ENCODE data around the gene C1QL4.

C1QL4 gene

GRCh38 chr12:49305762-49306510 is 31.1 kb downstream of the C1QL4 start:
- no peak for DNase-seq (ENCODE audit: low read depth in 2 of 2, low spot score in 1 of 2)

DNA sequence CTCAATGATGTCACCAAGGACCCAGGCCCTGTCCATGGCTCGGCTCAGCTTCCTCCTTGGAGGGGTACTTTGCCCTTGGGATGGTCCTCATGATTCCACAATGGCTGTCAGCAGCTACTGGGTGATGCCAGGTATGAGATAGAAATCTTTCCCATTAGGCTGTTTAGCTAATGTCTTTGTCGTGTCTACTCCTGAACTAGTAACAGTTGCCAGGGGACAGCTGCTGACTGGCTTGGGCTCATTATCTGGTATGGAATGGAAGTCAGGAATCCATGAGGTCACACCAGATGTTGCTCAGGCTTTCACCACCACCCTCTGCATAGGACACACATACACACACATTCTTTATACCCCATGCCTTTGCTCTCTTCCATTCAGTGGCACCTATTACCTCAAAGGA is 32.8 kb downstream of the C1QL4 start:
- DNase-seq (ENCODE audit: low read depth in 2 of 2, low spot score in 1 of 2): no peak

GRCh38 chr12:49301760-49302159 is 35.2 kb downstream of the C1QL4 start:
- DNase-seq (ENCODE audit: low read depth in 2 of 2, low spot score in 1 of 2): no peak

GRCh38 chr12:49298160-49298559 is 38.8 kb downstream of the C1QL4 start:
- no peak for DNase-seq (ENCODE audit: low read depth in 2 of 2, low spot score in 1 of 2)

DNA sequence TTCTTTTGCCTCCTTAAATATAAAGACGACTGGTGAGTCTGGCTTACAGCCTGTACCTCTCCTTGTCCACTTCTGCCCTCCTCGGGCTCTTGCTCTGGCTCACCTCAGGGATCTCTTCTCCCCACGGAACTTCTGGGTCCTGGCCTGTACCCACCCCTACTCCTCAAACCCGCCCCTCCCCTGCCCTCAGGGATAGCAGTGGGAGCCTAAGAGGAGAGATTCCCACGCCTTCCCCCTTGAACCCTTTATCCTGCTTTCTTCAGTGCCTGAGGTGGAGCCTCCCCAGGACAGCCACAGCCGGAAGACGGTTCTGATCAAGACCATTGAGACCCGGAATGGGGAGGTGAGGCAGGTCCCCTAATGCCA is 39.3 kb downstream of the C1QL4 start:
- DNase-seq (ENCODE audit: low read depth in 2 of 2, low spot score in 1 of 2): no peak

- DNase-seq (ENCODE audit: low read depth in 2 of 2, low spot score in 1 of 2): no peak
Observed at GRCh38 chr12:49296836-49297694, 39.9 kb downstream of the C1QL4 start.

- DNase-seq (ENCODE audit: low read depth in 2 of 2, low spot score in 1 of 2): peak; percentile 27 to 33
Observed at GRCh38 chr12:49296034-49296835, 40.8 kb downstream of the C1QL4 start.

- no peak for DNase-seq (ENCODE audit: low read depth in 2 of 2, low spot score in 1 of 2)
Observed at GRCh38 chr12:49295082-49295936, 41.7 kb downstream of the C1QL4 start, which contains the start of gene PRPH. Gene PRPH, plus strand, starts transcription at chr12:49295147. Its CDS starts 54 bp downstream, at chr12:49295201.

- DNase-seq (ENCODE audit: low read depth in 2 of 2, low spot score in 1 of 2): no peak
Observed at GRCh38 chr12:49294804-49295081, 42.2 kb downstream of the C1QL4 start.

DNA sequence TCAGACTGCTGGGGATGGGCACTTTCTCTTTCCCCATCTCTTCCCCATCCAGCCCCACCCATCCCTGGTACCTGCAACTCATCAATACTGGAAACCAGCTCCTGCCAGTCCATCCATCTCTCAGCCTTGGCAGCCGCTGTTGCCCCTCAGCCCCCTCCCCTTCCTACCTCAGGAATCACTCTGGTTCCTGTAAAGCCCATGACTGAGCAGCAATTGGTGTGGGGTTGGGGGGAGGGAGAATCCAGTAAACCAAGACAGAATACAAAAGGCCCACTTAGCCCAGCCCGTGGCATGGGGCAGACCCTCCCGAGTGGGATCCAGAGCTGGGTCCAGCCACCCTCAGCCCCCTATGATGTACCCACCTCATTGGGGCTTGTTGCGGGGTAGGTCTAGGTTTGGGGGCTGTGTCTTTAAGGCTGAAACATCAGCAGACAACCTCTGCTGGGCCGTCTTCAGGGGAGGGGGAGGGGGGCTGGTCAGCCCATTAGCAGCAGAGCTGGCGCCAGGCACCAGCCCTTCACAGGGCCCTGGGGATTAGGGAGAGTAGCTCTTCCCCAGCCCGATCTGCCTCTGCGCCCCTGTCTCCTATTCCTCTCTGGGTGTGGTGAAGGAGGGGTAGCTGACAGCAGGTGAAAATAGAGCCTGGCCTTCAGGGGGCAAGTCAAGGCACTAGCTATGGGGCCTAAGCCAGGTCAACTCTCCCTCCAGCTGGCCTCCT is 42.7 kb downstream of the C1QL4 start:
- no peak for DNase-seq (ENCODE audit: low read depth in 2 of 2, low spot score in 1 of 2)

DNA sequence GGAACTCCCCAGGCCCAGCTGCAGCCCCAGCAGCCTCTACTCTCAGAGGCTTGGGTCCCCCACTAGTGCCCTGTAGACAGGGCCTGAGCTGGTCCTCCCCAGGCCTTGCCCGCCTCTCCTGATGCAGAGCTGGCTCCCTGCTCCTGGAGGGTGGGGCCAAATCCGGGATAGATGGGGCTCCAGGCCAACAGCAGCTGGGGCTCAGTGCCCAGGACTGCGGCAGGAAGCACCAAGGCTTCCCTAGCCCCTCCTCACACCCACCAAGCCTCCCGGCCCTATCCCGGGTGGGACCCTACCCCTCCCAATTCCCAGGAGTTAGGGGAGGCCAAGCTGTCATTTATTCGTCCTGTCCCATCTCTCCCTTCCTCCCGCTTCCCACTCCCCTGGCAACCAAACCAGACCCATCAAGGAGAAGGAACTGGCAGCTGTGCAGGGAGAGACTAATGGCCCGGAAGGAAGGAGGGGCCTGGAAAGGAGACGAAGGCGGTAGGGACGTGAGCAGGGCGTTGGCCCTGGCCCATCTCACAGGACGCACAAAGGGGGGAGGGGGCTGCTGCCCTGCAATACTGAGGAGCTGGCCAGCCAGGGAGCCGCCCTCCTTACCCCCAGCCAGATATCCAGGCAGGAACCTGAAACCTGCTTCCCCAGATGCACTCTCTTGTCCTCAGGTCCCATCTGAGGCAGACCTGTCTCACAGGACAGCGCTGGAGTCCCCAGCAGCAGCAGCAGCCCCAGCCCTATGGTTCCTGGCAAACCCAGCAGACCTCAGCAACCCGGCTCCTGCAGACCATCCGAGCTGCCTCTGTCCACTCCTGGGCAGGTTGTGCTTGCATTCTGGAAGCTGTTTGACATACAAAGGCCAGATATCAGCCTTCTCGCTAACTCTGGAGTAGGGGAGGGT is 43.7 kb downstream of the C1QL4 start:
- DNase-seq (ENCODE audit: low read depth in 2 of 2, low spot score in 1 of 2): no peak

GRCh38 chr12:49292729-49293055 is 44.3 kb downstream of the C1QL4 start:
- DNase-seq (ENCODE audit: low read depth in 2 of 2, low spot score in 1 of 2): no peak

DNA sequence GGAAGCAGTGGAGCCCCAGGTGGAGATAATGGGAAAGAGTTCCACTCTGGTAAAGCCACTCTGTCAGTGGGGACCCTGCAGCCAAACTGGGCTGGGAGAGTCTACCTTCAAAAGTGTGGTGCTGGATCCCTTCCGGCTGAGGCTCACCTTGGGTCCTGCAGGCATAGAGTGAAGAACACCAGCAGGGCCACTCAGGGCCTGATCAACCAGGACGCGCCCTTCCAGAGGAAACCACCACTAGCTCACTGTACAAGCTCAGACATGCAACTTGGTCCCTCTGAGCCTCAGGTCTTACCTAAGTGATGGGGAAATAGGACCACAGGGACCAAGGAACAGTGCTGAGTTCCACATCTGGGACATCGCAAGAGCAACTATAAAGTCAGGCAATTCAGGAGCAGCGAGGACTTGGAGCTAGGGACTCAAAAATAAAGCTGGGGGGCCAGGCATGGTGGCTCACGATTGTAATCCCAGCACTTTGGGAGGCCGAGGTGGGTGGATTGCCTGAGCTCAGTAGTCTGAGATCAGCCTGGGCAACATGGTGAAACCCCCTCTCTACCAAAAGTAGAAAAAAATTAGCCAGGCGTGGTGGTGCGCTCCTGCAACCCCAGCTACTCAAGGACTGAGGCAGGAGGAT is 47.9 kb downstream of the C1QL4 start:
- DNase-seq (ENCODE audit: low read depth in 2 of 2, low spot score in 1 of 2): no peak

DNA sequence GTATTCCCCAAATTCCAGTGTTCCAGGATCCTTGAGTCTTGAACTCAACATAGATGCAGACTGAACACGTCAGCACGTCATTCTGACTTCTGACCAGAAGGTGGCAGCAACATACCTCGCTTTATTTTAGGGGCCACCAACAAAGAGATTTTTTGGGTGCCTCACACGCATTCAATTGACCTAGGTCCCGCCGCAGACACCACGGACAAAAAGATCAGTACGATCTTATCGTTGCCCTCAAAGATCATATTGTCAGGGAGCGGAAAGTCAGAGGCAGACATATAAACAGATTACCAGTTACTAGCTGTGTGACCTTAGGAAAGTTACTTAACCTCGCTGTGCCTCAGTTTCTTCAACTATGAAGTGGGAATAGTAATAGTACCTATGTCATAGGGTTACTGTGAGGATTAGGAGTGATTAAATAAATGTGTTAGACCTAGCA is 48.6 kb downstream of the C1QL4 start:
- DNase-seq (ENCODE audit: low read depth in 2 of 2, low spot score in 1 of 2): peak; percentile 27 to 39

DNA sequence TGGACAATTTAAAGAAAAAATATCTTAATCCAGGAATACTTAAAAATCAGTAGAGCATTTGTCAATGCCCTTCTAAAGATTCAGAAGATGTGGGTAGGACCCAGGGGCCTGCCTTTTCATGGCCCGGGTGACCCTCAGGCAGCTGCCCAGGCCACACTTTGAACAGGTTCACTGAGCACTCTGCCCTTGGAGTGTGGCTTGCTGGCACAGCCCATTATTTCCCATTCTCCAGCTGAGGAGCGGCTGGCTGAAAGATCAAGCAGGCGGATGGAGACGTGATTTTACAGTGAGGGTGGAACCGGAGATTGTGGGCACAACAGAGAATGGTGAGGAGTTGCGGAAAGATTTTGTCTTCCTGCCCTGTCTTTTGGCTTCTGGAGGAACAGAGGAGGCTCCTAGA is 49.1 kb downstream of the C1QL4 start:
- DNase-seq (ENCODE audit: low read depth in 2 of 2, low spot score in 1 of 2): no peak

- DNase-seq (ENCODE audit: low read depth in 2 of 2, low spot score in 1 of 2): no peak
Observed at GRCh38 chr12:49284672-49285071, 52.3 kb downstream of the C1QL4 start.

DNA sequence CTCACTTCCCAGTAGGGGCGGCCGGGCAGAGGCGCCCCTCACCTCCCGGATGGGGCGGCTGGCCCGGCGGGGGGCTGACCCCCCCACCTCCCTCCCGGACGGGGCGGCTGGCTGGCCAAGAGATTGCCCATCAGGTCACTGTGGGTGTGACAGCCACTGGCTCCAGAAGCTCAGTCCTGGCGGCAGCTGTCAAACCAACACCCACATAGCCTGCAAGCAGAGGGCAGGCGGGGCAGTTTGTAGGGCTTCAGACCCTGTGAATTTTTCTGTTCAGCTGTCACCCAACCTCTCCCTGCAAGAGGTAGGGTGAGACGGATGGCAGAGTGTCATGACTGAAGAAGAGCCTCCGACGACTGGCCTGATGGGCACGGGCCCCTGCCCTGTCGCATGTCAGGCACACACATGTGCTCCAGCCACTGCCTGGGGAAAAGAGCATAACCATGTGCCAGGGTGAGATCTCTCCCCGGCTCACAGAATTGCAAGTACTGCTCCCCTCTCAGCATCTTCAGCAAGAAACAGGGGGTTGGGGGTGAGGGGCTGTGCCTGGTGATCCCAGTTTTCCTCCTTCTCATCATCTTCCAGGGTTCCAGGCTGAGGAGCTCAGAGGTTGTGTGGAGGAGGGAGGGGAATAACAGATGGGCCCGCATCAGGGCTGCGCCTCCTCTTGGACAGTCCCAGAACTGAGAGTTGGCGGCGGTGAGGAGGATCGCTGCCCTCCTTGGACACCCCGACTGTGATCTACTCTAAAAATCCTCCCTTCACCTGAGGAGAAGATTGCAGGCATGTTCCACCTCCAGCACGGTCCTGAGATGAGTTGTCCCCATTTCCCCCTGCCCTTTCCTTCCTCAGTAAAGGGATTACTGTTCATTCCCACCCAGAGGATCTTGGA is 53.2 kb downstream of the C1QL4 start:
- DNase-seq (ENCODE audit: low read depth in 2 of 2, low spot score in 1 of 2): no peak
